ENCODE data around the gene CABP5.

- no peak for TF ChIP-seq CTCF (conservative IDR thresholded peaks at IDR 0.05; ENCODE audit: low read depth, low read length)
- TF ChIP-seq EZH2 (IDR thresholded peaks at IDR 0.05; ENCODE audit: borderline replicate concordance, low read depth, low read length, poor library complexity, severe bottlenecking) = no peak
These were observed 39.6 kb downstream of the CABP5 start for GRCh38 chr19:48004236-48004635.

Measured in A673 (cell line).